ENCODE data around the gene ADAM21.
A peak's percentile ranks its signal among the peaks of the same experiment; 100 is the strongest.

Gene ADAM21

GRCh38 chr14:70422538-70422937 is 29.4 kb upstream of the ADAM21 start:
- no peak for TF ChIP-seq RAD21 (IDR thresholded peaks at IDR 0.05; ENCODE audit: low read depth)
- TF ChIP-seq TEAD4 (IDR thresholded peaks at IDR 0.05) = no peak
- TF ChIP-seq TAF1 (IDR thresholded peaks at IDR 0.05; ENCODE audit: low read depth) = no peak
- no peak for TF ChIP-seq USF1 (IDR thresholded peaks at IDR 0.05)
- TF ChIP-seq TCF12 (IDR thresholded peaks at IDR 0.05; ENCODE audit: low read depth) = no peak
- TF ChIP-seq CEBPB (IDR thresholded peaks at IDR 0.05) = no peak
- TF ChIP-seq YY1 (IDR thresholded peaks at IDR 0.05; ENCODE audit: low read depth) = no peak
- TF ChIP-seq ZBTB7A (IDR thresholded peaks at IDR 0.05; ENCODE audit: low read depth) = no peak
- no peak for TF ChIP-seq FOXM1 (IDR thresholded peaks at IDR 0.05; ENCODE audit: borderline replicate concordance, low read depth)
- no peak for TF ChIP-seq EGR1 (IDR thresholded peaks at IDR 0.05)
- TF ChIP-seq CREB1 (IDR thresholded peaks at IDR 0.05; ENCODE audit: low read depth) = no peak
- no peak for TF ChIP-seq EP300 (IDR thresholded peaks at IDR 0.05; ENCODE audit: borderline replicate concordance)
- no peak for TF ChIP-seq REST (IDR thresholded peaks at IDR 0.05; ENCODE audit: low read depth)
- TF ChIP-seq MAX (IDR thresholded peaks at IDR 0.05) = no peak
- no peak for TF ChIP-seq NFIC (IDR thresholded peaks at IDR 0.05)

GRCh38 chr14:70425354-70425753 is 26.6 kb upstream of the ADAM21 start:
- TF ChIP-seq TAF1 (IDR thresholded peaks at IDR 0.05; ENCODE audit: low read depth) = no peak
- TF ChIP-seq NFIC (IDR thresholded peaks at IDR 0.05) = peak; percentile 32; the same call in 1 of the 2 replicates
- TF ChIP-seq CEBPB (IDR thresholded peaks at IDR 0.05) = no peak

GRCh38 chr14:70436867-70437266 is 15.1 kb upstream of the ADAM21 start:
- no peak for TF ChIP-seq REST (IDR thresholded peaks at IDR 0.05; ENCODE audit: low read depth)
- no peak for TF ChIP-seq RAD21 (IDR thresholded peaks at IDR 0.05; ENCODE audit: low read depth)
- TF ChIP-seq EGR1 (IDR thresholded peaks at IDR 0.05) = no peak
- no peak for TF ChIP-seq NFIC (IDR thresholded peaks at IDR 0.05)
- no peak for TF ChIP-seq CEBPB (IDR thresholded peaks at IDR 0.05)

GRCh38 chr14:70441641-70442040 is 10.3 kb upstream of the ADAM21 start:
- TF ChIP-seq CEBPB (IDR thresholded peaks at IDR 0.05) (no peak), TAF1 (IDR thresholded peaks at IDR 0.05; ENCODE audit: low read depth) (no peak)

GRCh38 chr14:70442750-70443149 is 9.2 kb upstream of the ADAM21 start:
- no peak for TF ChIP-seq EGR1 (IDR thresholded peaks at IDR 0.05)
- 0 out of 2 replicates have a peak, but pooled peaks have one; percentile 8 for TF ChIP-seq USF1 (IDR thresholded peaks at IDR 0.05)

GRCh38 chr14:70448633-70449340 is 3.2 kb upstream of the ADAM21 start:
- TF ChIP-seq REST (IDR thresholded peaks at IDR 0.05; ENCODE audit: low read depth) = no peak
- no peak for TF ChIP-seq NFIC (IDR thresholded peaks at IDR 0.05)

Data from Ishikawa (cell line).